GM12891 (cell line): ENCODE results near the gene CHRNE.
"Not testable (repeated sequence)": the region's sequence is repeated elsewhere in the genome, so short reads cannot be mapped to it uniquely, and the experiment has no call there.

ENCODE experiments used
- POLR2A ChIP-seq: IDR thresholded peaks from 2 replicates; pipeline ENCODE4 v1.6.1; 2011; ENCODE audit warnings: low read depth, low read length, control low read depth
- POLR2AphosphoS5 ChIP-seq: IDR thresholded peaks from 2 replicates; pipeline ENCODE4 v1.6.1; 2011; ENCODE audit warnings: low read depth, low read length, control low read depth
- SPI1 ChIP-seq: IDR thresholded peaks from 2 replicates; pipeline ENCODE4 v1.6.1; 2011; ENCODE audit warnings: low read depth, low read length, control low read depth
- TAF1 ChIP-seq: IDR thresholded peaks from 2 replicates; pipeline ENCODE4 v1.6.1; 2011; ENCODE audit warnings: low read depth, low read length, control low read depth

DNA sequence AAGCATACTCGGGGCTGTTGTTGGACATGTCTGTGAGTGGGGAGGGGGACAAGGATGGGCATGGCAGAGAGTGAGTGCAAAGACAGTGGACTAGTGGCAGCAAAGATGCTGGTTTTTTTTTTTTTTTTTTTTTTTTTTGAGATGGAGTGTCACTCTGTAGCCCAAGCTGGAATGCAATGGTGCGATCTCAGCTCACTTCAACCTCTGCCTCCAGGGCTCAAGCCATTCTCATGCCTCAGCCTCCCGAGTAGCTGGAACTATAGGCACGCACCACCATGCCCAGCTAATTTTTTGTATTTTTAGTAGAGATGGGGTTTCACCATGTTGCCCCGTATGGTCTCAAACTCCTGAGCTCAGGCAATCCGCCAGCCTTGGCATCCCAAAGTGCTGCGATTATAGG lies 45.6 kb downstream of the CHRNE start:
- not testable (repeated sequence) for TF ChIP-seq POLR2AphosphoS5, POLR2A, SPI1, TAF1
